Cortex of kidney (tissue), 1 donor: ENCODE measurements around the gene FIGN.

Source experiments
- DNase-seq: peaks from one replicate; lab custom pipeline; 2025; lab: John Stamatoyannopoulos, UW

The FIGN gene

DNA sequence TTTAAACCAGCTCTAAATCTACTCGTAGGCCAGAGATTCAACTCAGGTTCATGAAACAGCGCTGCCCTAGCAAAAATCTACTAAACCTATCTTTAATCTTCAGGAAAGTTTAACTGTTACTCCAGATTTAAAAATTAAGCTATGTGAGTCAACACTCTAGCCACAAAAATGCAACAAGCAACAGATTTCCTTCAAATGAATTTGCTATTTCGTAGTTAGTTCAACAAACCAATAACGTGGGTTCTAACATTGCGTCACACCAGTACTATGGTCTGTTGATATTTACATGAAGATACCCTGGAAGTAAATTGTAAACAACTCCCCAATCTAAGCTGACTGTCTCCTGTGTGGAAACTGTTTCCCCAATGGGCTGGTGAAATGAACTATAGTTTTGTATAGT, 71.2 kb downstream of the FIGN start:
- no peak for DNase-seq

DNA sequence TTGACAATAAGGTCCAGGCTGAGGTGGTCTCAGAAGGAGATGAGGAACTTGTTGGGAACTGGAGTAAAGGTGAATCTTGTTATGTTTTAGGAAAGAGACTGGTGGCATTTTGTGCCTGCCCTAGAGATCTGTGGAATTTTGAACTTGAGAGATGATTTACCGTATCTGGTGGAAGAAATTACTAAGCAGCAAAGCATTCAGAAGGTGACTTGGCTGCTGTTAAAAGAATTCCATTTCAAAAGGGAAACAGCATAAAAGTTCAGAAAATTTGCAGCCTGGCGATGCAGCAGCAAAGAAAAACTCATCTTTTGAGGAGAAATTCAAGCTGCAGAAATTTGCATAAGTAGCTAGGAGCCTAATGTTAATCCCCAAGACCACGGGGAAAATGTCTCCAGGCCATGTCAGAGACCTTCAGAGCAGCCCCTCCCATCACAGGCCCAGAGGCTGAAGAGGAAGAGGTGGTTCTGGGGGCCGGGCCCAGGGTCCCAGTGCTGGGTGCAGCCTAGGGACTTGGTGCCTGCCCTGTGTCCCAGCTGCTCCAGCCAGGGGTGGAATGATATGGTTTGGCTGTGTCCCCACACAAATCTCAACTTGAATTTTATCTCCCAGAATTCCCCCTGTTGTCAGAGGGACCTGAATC, 73.5 kb downstream of the FIGN start:
- no peak for DNase-seq

DNA sequence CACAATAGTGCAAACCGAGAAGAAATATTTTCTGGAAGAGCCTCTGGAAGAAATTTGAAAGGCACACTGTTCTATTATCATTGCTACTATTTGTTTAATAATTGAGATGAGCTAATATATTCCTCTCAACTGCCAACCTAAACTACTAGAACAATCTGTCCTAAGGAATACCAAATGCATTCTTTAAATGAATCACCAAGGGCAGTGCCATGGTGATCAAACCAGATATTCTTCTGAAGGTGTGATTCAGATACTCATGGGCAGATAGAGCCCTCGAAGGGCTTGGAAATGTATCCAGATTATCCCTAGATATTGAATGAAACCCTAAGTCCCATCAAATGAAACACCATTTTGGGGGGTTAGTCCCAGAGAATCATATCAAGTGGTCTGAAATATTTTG, 76.6 kb downstream of the FIGN start:
- DNase-seq: no peak

DNA sequence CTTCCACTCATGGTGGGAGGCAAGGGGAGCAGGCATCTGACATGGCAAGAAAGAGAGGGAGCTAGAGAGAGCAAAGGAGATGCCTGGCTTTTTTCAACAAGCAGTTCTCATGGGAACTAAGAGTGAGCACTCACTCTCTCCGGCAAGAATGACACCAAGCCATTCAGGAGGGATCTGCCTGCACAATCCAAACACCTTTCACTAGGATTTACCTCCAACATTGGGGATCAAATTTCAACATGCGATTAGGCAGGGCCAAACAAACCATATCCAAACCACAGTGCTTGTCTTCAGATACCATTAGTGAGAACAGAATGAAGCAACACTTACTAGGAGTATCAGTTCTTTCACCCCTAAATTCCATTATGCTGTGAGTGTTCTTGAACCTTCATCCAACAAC, 77.3 kb downstream of the FIGN start:
- no peak for DNase-seq

DNA sequence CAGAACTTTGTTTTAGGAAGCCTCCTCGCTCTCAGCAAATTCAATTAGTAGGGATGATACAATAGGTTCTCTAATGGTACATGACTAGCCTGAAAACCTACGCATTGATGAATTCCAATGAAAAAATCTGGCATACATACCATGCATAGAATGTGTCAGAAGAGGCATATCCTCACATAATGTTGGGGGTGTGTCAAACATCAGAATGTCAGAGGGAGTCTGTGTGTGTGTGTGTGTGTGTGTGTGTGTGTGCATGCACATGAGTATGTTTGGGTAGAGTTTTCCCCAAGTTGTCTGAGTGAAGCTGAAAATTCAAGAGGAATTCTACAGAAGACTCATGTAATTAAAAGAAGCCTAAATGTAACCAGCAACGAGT, 78.5 kb downstream of the FIGN start:
- DNase-seq: no peak

DNA sequence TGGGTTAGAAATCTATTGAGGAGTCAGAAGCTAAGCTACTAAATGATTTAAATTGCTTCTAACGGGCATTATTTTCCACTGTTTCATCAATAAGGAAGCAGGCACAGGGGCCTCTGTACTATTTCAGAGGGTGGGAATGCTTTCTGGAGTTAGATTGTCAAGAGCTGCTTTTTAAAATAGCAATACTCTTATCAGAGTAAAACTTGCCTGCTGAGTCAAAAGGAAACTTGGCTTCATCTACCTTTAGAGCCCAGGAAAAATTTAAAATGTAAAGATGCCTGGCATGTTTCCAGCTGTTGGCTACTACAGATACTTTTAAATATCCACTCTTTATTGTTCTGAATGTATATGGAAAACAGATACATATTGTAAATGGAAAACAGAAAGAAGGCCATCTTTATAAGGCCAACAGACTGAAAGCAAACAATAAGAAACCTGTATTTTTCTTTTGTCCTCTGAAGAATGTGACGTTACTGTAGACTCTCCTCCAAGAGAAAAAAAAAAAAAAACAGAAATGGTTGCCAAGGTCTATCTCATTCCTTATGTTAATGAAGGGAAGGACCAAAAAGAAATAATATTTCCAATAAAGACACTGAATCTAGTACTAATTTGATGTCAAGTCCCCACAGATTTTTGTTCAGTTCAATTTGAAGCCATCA, 79.1 kb downstream of the FIGN start:
- no peak for DNase-seq

DNA sequence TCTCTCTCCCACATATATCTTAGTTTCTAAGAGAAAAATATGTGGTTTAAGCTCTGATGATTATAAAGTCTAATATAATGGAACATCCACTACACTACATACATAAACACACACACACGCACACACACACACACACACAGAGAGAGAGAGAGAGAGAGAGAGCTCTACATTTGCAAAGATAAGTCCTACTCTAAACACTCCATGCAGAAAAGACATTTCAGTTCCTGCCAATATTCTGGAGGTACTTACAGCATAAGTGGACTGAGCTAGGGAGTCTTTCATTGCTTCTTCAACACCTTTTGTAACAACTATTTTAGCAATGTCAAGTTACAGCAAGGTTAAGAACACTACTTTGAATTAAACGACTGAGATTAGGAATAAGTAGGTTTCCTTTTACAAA, 80.1 kb downstream of the FIGN start:
- DNase-seq: no peak

DNA sequence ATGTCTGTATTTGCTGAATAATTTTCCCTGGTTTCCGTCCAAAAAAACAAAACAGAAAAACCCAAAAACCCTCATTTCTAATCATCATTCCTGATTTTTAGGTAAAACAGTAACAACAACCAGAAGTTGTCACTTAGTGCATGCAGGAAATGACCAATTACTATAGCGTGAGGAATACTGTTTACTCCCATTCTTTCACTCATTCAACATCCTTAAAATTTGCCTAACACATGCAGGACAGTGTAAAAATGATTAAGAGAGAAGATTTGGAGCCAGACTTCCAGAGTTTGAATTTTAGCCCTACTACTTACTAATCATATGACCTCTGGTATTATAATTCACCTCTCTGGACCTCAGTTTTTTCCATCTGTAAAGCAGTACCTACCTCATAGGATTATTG, 83.1 kb downstream of the FIGN start:
- DNase-seq: no peak

DNA sequence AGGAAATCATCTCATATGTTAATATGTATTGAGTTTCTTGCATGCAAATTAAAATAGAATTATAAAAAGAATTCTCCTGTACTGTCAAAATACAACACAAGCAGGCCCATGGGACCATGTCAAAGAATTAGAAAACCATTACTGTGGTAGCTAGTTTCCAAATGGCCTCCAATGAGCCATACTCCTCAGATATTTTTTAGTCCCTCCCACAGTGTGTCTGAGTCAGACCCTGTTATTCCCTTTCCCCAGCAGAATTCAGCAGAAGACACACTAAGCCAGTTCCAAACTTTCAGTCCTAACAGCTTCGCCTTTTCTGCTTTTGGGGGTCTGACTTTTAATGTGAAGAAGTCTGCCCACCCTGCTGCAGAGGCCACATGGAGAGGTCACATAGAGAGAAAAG, 86.7 kb downstream of the FIGN start:
- DNase-seq: no peak

DNA sequence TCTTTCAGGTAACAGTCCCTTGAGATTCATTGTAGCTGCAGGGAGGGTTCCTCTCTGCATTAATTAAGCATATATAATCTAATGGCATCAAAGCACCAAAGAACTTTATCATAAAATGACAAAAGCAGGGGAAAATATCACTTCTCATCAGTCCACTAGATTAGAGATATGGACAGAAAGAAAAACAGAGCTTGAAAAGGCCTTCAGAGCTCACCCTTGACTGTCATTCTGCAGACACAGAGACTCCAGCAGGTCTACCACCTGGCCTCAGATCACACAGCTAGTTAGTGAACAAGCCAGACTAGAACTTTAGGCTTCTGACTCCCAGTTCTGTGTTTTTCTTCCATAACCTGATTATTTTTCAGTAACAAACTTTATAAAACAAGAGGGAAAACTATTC, 88.5 kb downstream of the FIGN start:
- DNase-seq: no peak

DNA sequence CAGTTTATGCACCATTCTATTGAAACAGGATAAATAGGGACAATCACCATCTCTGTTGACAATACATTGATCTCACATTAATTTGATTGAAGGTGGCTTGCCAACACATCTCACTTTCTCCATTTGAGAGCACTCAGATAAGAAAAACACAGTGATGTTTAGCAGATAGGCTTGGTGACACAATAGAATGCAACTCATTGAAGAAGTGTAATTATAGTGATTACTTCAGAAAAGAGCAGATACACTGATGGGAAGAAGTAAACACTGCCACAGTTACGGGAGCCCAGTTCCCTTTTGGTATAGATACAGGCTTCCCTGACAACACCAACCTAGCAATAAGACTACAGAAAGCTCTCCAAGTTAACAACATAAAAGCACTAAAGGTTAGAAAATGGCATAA, 89.1 kb downstream of the FIGN start:
- no peak for DNase-seq

DNA sequence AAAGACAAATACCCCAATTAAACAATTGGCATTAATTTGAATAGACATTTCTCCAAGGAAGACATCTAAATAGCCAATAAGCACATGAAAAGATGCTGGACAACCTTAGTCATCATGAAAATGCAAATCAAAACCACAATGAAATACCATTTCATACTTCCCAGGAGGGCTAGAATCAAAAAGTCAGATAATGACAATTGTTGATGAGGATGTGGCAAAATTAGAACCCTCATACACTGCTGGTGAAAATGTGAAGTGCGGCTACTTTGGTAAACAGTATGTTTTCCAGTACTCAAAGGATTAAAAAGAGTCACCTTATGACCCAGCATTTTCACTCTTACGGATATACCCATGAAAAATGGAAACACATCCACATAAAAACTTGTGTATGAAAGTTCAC, 91.6 kb downstream of the FIGN start:
- no peak for DNase-seq

DNA sequence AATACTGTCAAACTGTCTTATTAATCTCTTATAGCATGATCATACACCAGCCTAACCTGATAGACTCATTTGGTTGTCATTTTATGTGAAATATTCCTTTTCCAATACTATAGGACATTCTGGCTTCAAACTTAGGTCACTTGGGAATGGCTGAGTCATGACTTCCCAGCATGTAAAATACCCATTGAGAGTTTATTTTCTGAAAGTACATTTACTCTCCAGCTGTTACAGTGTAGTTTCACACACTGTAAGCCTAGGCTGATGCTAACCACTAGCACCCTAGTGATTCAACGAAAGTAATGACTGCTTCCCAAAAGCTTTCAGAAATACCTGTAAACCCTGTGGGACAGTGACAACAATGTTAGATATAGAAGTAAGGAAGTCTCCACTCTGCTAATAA, 93.8 kb downstream of the FIGN start:
- no peak for DNase-seq

DNA sequence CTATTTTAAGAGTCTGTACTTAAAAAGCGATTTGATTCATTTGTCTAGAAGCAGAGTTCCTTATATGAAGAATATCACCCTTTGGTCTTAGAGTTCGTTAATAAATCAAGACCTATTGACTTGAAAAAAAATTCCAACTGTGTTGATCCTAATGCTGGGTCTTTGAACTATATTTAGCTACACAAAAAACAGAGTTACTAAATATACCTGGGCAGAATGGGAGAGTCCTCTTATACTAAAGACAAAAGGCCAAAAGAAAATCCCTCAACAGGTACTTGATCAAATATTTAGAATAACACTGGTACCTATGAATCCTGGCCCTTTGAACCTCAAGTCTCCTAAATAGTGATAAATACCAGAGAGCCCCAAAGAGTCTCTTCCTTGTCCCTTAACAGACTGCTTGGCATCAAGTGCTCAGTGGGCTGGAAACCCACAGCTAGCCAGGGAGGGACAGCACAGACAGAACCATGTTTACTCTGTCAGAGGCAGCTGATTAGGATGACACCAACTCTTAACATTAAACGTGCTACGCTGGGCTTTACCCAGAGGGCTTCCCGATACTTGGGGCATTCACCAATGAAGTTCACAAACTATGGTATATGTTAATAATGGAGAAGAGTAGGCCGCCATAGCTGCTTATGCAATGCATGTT, 95.1 kb downstream of the FIGN start:
- no peak for DNase-seq

DNA sequence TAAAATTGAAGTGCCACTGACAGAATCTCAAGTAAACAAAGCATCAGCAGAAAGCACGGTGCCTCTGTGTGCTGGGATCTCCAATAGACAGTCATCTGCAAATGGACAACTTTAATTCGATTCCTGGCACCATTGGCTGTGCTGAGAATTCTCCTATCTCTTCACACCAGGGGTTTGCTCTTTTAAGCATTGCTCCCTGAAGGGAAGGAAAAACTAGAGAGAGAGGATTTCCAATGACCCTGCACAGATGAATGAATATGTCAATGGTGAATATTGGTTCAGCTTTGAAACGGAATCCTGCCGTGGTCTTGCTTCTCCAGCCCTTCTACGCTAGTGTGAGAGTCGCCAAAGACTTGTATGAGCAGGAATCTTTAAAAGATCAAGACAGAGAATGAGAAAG, 97.9 kb downstream of the FIGN start:
- no peak for DNase-seq

DNA sequence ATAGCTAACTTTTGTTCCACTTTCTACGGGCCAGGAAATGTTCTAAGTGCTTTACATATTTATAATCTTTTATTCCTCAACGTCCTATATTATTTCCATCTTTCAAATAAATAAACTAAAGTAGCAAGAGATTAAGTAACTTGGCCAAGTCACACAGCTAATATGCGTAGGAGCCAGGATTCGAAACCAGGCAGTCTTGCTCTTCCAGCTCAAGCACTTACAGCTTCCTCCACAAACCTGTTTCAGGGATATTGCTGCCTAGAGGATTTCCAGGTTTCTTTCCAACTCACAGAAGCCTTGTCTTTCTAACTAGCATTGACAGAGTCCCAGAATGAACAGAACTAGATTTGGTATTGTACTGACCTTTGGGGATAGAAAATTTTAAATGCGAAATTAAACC, 102.5 kb downstream of the FIGN start:
- DNase-seq: no peak

DNA sequence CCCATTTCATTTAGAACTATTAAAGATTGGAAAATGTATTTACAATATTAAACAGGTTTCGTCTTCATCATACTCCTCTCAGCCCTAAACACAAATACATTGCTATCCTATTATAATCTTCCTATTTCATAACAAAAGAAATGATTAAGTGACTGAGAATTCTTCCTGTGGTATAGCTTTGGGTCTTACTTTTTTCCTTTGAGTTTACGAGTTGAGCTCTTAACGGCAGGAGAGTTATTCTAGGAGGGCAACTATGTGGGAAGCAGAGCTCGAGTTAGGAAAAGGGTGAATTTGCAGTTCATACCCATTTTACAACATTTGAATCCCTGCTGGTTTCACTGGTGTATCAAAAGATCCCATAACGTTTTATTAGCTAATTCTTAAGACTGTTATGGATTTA, 105.0 kb downstream of the FIGN start:
- DNase-seq: no peak

DNA sequence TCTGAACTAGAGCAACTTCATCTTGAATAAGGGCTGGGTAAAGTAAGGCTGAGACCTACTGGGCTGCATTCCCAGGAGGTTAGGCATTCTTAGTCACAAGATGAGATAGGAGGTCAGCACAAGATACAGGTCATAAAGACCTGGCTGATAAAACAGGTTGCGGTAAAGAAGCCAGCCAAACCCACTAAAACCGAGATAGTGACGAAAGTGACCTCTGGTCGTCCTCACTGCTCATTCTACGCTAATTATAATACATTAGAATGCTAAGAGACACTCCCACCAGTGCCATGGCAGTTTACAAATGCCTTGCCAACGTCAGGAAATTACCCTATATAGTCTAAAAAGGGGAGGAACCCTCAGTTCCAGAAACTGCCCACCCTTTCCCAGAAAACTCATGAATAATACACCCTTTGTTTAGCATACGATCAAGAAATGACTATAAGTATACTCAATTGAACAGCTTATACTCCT, 109.1 kb downstream of the FIGN start:
- no peak for DNase-seq

DNA sequence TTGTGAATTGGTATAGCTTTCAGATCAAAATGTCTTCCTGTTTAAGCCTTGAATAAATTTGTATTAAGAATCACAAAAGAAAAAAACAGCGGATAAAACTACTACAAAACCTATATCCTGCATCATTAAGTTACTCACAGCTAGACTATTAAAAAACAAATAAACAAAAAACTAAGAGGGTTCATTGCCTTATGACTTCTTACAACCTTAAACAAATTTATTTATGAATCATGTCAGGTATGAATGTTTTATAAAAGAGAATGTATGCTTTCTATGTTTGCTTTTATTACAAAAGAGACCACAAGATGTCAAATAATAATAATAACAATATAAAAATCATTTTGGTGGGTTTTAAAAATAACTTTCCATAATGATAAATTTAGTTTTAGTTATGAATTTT, 109.6 kb downstream of the FIGN start:
- no peak for DNase-seq

DNA sequence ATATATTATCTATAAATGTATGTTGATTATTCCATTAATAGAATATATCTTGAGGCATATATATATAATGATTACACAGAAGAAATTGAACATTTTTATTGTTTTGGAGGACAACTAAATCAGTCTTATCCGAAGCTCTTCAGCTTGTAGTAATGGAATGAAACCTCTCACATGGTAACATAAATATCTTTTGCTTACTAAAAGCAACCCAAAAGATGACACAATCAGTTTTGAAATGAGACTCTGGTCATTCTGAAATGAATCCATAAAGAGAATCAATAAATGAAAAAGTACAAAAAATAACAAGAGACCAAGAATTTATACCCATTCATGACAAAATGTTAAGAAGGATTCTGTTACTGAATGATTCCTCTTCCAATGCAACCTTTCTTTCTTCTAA, 110.2 kb downstream of the FIGN start:
- DNase-seq: no peak

DNA sequence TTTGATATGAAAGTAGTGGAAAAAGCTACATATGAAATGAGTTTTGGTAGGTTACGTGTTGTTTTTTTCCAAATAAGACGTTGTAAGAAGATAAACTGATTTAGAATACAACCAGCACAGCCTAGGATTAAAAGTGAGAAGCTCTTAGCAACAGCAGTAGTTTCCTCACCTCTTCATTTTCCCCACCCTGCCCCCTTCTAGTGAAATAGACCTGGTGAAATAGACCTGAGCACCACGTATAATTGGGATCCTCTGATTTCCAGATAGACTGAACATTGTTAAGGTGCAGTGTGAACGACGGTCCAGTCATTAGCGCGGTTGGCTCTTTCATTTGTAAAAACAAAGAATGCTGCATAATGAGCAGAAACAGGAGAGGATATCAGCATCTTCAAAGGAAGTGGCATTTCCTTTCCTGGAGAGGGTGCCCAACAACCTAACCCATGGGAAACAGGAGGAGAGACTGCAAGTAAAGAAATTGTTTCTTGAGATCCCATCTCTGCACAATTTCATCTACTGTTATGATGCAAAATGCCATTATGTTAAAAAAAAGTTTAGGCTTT, 114.3 kb downstream of the FIGN start:
- DNase-seq: no peak

DNA sequence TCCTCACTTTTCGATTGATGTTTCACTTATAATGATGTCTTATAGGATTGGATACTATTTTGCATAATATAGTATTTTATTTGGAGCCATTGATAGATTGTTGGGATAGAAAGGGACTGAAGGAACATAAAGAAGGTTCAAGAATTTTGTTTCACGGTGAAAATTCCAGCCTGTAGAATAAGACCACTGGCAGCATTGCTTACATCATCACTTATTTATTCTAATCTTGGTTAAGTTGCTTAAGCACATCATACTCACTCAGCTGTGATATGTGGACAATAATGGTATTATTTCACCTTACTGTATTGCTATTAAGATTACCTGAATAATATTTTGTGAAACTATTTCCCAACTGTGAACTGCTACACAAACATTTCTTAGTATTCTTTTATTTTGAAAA, 118.3 kb downstream of the FIGN start:
- DNase-seq: no peak

DNA sequence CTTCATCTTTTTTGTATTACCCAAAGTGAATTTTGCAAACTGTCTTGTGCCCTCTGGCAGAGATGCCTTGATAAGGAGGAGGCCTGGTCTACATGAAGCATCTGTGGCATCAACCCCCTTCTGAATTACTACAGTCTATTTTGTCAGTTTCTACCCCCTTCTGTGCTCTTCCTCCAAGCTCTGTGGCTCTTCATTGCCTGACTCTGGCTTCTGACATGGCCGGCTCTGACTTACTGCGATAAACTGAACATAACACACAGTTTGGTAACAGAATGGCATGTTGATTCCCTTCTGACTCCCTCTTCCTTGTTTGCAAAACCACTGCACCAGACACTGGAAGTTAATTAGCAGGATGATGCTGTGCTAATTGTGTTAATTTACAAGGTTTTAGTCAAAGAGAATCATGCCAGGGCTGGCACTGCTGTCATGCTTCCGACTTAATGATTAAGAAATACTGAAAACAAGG, 122.5 kb downstream of the FIGN start:
- DNase-seq: no peak
